Glutamatergic neuron (in vitro differentiated cells): Measurements from ENCODE around the gene TM4SF4. TPM values are rescaled to one million over a fixed set of nuclear protein-coding genes. Genes with fewer than 3 reads are reported as not detected.

ENCODE experiments used
- DNase-seq: peaks from one replicate; pipeline ENCODE4 v3.0.0; 2022
- H3K27ac Mint-ChIP-seq: one replicate; pipeline ENCODE4 v1.8.0; 2020; ENCODE audit warnings: mild to moderate bottlenecking, mixed read lengths, inconsistent platforms; ENCODE audit not compliant: unreplicated experiment
- H3K27me3 Mint-ChIP-seq: one replicate; pipeline ENCODE4 v1.8.0; 2020; ENCODE audit warnings: mild to moderate bottlenecking, moderate library complexity, mixed read lengths, inconsistent platforms; ENCODE audit not compliant: unreplicated experiment
- H3K36me3 Mint-ChIP-seq: one replicate; pipeline ENCODE4 v1.8.0; 2020; ENCODE audit warnings: mild to moderate bottlenecking, mixed read lengths, inconsistent platforms; ENCODE audit not compliant: unreplicated experiment
- H3K4me1 Mint-ChIP-seq: one replicate; pipeline ENCODE4 v1.8.0; 2020; ENCODE audit warnings: mild to moderate bottlenecking, low read depth, mixed read lengths, inconsistent platforms; ENCODE audit not compliant: unreplicated experiment
- H3K4me3 Mint-ChIP-seq: one replicate; pipeline ENCODE4 v1.8.0; 2020; ENCODE audit warnings: mild to moderate bottlenecking, mixed read lengths, inconsistent platforms; ENCODE audit not compliant: unreplicated experiment
- H3K9me3 Mint-ChIP-seq: one replicate; pipeline ENCODE4 v1.8.0; 2020; ENCODE audit warnings: mild to moderate bottlenecking, moderate library complexity, mixed read lengths, inconsistent platforms; ENCODE audit not compliant: unreplicated experiment
- total RNA-seq: library from RNA; stranded (reverse); fragmentation: NEBNext Ultra II Directional; extraction: Animal tissue kit (Norgen Biotek cat#: 25700); gene quantifications from one replicate; pipeline ENCODE4 v1.2.1, GENCODE V29; 2021; ENCODE audit not compliant: unreplicated experiment
- TF ChIP-seq, protein P1 (sequence below): fragments of 200-600 bp; sonication (generic); IDR thresholded peaks from one replicate; pipeline ENCODE4 v1.5.0; 2021; ENCODE audit not compliant: partially characterized antibody, unreplicated experiment

Gene TM4SF4
- total RNA-seq, 1 donor from 2014 or later = not detected

DNA sequence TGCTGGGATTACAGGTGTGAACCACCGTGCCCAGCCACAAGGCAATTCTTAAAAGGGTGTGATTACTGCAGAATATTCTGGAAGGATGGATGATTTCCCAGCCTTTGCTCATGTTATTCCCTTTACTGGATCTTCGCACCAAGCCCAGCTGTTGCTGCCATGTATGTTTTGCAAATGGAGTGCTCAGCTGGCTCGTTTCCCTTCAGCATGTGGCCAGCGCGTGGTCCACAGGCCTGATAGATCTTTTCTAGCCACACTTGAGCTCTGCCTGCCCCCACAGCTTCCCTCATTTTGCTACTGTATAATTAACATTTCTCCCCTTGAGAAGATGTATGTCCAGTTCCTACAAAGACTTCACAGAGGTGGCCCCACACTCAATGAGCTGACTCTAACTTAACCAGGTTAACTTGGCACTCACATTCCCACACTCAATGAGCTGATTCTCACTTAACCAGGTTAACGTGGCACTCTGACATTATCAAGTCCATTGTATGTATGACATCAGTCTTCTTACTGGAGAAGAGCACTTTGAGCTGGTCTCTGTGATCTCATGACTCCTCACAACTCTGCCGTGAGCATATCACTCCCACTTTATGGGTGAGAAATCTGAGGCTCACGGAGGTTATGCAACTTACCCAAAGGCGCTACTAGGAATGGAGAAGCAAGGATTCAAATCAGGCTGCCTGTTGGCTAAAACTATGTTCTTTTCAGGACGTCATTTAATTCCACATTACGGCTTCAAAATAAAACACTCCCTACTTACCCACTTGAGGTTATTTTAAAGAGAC, 49.2 kb downstream of the TM4SF4 start:
- no peak for DNase-seq
- Mint-ChIP-seq H3K9me3 (no peaks in the 10 kb centered on the region), H3K36me3 (no peaks in the 10 kb centered on the region), H3K27ac (no peak overlapping the region), H3K27me3 (no peaks in the 10 kb centered on the region), H3K4me3 (no peak overlapping the region), H3K4me1 (peaks cover 2% of the 10 kb centered on the region)
- TF ChIP-seq, protein P1, sequence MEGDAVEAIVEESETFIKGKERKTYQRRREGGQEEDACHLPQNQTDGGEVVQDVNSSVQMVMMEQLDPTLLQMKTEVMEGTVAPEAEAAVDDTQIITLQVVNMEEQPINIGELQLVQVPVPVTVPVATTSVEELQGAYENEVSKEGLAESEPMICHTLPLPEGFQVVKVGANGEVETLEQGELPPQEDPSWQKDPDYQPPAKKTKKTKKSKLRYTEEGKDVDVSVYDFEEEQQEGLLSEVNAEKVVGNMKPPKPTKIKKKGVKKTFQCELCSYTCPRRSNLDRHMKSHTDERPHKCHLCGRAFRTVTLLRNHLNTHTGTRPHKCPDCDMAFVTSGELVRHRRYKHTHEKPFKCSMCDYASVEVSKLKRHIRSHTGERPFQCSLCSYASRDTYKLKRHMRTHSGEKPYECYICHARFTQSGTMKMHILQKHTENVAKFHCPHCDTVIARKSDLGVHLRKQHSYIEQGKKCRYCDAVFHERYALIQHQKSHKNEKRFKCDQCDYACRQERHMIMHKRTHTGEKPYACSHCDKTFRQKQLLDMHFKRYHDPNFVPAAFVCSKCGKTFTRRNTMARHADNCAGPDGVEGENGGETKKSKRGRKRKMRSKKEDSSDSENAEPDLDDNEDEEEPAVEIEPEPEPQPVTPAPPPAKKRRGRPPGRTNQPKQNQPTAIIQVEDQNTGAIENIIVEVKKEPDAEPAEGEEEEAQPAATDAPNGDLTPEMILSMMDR = no peak

DNA sequence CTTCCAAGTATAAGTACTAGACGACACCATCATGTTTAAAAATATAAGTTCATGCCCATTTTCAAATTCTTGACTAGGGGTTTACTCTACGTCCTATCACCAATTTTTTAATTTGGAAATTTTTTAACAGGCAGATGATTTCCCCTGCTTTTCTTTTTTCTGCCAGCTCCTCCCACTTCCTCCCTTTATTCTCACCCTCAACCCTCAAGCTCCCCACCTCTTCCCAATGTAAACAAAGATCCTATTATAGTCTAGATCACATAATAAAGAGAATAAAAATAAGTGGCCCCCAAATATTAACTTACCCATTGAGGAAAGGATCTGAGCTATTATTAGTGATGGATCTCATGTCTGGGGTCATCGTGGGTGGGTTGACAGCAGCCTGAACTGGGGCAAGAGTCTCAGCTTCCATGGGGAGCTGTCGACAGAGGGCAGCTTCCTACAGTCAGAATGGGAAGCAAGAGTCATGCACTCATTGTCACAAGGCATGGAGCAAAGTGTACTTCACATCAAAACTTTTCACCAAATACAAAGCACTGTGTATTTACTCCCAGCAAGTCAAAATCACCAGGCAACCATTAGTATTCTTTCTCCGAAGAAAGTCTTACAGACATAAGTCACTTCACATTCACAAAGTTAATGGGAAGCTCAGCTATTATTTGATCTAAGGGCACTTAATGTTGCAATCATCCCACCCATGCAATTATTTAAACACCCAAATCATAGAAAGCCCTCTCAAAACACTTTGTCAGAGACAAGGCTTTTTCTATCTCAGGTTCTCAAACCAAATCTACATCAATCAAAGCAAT, 53.2 kb downstream of the TM4SF4 start:
- Mint-ChIP-seq H3K4me1 (peaks cover 5% of the 10 kb centered on the region), H3K27ac (no peak overlapping the region), H3K4me3 (no peak overlapping the region), H3K36me3 (no peaks in the 10 kb centered on the region), H3K9me3 (no peaks in the 10 kb centered on the region), H3K27me3 (peaks cover 4% of the 10 kb centered on the region)
- TF ChIP-seq, protein P1 = no peak
- DNase-seq = no peak

DNA sequence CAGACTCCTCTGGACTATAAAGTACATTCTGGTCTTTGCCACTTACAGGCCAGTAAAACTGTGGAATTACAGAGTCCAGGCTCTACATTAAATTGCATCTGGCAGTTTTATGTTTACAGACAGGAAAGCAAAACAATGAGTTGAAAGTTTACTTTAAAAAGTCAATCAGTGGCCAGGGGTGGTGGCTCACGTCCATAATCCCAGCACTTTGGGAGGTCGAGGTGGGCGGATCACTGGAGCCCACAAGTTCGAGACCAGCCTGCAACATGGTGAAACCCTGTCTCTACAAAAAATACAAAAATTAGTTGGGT, 53.8 kb downstream of the TM4SF4 start:
- TF ChIP-seq, protein P1 = no peak
- H3K36me3 Mint-ChIP-seq = no peaks in the 10 kb centered on the region
- H3K27ac Mint-ChIP-seq = no peak overlapping the region
- H3K9me3 Mint-ChIP-seq = no peaks in the 10 kb centered on the region
- H3K4me3 Mint-ChIP-seq = no peak overlapping the region
- no peak for DNase-seq
- H3K27me3 Mint-ChIP-seq = peaks cover 4% of the 10 kb centered on the region
- H3K4me1 Mint-ChIP-seq = peaks cover 8% of the 10 kb centered on the region

DNA sequence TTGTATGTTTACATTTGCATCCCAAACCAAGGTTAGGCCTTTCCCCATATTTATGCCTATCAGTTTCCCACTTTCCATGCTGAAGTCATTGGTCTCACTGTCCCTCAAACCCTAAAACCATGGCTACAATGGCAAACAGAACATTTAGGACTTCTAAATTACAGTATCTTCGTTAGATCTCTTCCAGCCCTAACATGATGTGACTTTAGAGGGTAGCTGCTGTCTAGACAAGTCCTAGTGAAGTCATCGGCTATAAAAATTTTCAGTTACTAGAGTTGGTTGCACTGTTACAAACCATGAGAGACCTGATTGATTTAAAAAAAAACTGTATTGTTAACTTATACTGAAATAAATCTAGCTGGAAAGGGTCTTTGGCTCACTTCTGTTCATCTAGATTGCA, 54.6 kb downstream of the TM4SF4 start:
- no peak overlapping the region for H3K4me3 Mint-ChIP-seq
- H3K27me3 Mint-ChIP-seq = peaks cover 4% of the 10 kb centered on the region
- no peak for DNase-seq
- peaks cover 8% of the 10 kb centered on the region for H3K4me1 Mint-ChIP-seq
- H3K9me3 Mint-ChIP-seq = no peaks in the 10 kb centered on the region
- H3K27ac Mint-ChIP-seq = no peak overlapping the region
- TF ChIP-seq, protein P1 = no peak
- no peaks in the 10 kb centered on the region for H3K36me3 Mint-ChIP-seq
